Fibroblast of villous mesenchyme (primary cell): ENCODE results near the gene KCTD19. TPM values are rescaled to one million over a fixed set of nuclear protein-coding genes. Genes with fewer than 3 reads are reported as not detected.

Source experiments
- DNase-seq: peaks from one replicate; pipeline ENCODE4 v3.0.0-alpha.2; 2010; ENCODE audit warnings: low read depth
- H3K4me3 ChIP-seq: 2 replicates; pipeline ENCODE4 v1.5.1; 2011; ENCODE audit warnings: low read depth, mild to moderate bottlenecking, low read length
- CTCF ChIP-seq: IDR thresholded peaks from 2 replicates; pipeline ENCODE4 v1.5.1; 2012; ENCODE audit warnings: low read depth, mild to moderate bottlenecking, low read length; ENCODE audit not compliant: insufficient read depth
- total RNA-seq: library from RNA; depleted of rRNA; stranded (reverse); fragments of >200 nt; gene quantifications from 2 replicates; pipeline ENCODE4 v1.2.3, GENCODE V29; 2012

The KCTD19 gene
- total RNA-seq, 1 donor: under 0.01 TPM

- DNase-seq: no peak
- no peak overlapping the region for H3K4me3 ChIP-seq
- no peak for TF ChIP-seq CTCF
These were observed 16.1 kb upstream of the KCTD19 start for GRCh38 chr16:67342616-67343015.

- H3K4me3 ChIP-seq: no peak overlapping the region
- no peak for DNase-seq
- no peak for TF ChIP-seq CTCF
These were observed 14.7 kb upstream of the KCTD19 start for GRCh38 chr16:67341250-67341649.

DNA sequence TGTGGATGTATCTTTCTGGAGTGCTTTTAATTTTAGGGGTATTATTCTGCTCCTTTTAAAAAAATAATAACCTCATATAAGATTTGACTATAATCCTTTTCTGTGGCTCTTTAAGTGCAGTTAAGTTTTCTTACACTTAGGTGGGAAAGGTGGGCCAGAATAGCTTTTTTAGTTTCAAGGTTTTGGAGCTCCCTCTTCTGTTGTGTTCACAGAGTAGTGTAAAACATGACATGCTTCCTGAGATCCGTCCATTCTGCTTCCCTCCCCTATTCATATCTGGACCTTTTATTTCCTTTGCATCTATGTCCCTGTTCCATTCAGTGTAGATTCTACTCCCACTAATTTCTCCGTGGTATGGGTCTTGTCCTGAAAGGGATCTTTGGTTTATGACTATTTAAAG lies 12.9 kb upstream of the KCTD19 start:
- no peak overlapping the region for H3K4me3 ChIP-seq
- peak; percentile 49 for TF ChIP-seq CTCF
- DNase-seq: peak; percentile 62

GRCh38 chr16:67336648-67337047 lies 10.1 kb upstream of the KCTD19 start:
- TF ChIP-seq CTCF: no peak
- H3K4me3 ChIP-seq: no peak overlapping the region
- no peak for DNase-seq

GRCh38 chr16:67336116-67336515 lies 9.6 kb upstream of the KCTD19 start:
- no peak for DNase-seq
- no peak overlapping the region for H3K4me3 ChIP-seq
- no peak for TF ChIP-seq CTCF

DNA sequence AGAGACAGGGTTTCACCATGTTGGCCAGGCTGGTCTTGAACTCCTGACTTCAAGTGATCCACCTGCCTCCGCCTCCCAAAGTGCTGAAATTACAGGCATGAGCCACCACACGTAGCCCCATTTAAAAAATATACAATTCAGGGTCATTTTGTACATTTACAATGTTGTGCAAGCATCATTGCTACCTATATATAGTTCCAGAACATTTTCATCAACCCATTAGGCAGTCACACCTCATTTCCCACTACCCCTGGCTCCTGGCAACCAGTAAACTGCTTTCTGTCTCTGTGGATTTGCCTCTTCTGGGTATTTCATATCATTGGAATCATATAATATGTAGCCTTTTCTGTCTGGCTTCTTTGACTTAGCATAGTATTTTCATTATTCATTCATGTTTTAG lies 6.8 kb upstream of the KCTD19 start:
- no peak for DNase-seq
- TF ChIP-seq CTCF: no peak
- H3K4me3 ChIP-seq: no peak overlapping the region

- no peak for DNase-seq
- TF ChIP-seq CTCF: no peak
- no peak overlapping the region for H3K4me3 ChIP-seq
These were observed 3.4 kb upstream of the KCTD19 start for GRCh38 chr16:67329901-67330300.
